ENCODE results near the gene VWF. TPM values are rescaled to one million over a fixed set of nuclear protein-coding genes. Genes with fewer than 3 reads are reported as not detected.

Gene VWF
- total and polyA plus RNA-seq, 10 of the 15 experiments (the other 5 are each of a cell fraction or from before 2014, with no cell fraction given), result 0.08 to 0.23 TPM; not detected in 8

DNA sequence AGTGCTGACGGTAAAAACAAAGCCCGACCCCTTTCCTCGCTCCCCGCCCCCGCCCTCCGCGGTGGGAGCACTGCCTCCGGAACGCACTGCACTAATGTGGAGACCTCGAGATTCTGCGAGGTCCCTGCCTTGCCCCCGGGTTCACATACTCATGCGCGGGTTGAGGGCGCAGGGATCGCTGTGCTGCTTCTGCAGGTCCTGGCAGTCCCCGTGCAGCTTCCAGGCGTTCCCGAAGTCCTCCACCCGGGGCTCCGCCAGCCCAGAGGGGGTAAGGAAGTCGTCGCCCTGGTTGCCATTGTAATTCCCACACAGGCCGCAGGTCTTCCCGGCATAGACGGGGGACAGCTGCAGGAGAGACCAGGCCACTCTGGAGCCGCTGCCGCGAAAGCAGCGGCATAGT is 66.8 kb downstream of the VWF start:
- CTCF ChIA-PET, result interaction anchor here (1.4 to 3.7 kb wide), 2 partner anchors 69 to 227 kb away, joined by 5 to 18 read pairs; no protein-coding TSS in a partner anchor
- Histone ChIP-seq H3K4me3 (no peak overlapping the region), H3K79me2 (ENCODE audit: control insufficient read depth, insufficient read depth, low read length) (no peaks in the 10 kb centered on the region), H3K4me2 (ENCODE audit: control insufficient read depth, insufficient read depth) (no peak overlapping the region), H3K27ac (ENCODE audit: control insufficient read depth, insufficient read depth) (no peak overlapping the region), H2AFZ (ENCODE audit: control insufficient read depth, low read depth, low read length) (no peak overlapping the region), H3K36me3 (ENCODE audit: control insufficient read depth in 2 of 2, insufficient read depth in 2 of 2, low read length in 1 of 2) (no peaks in the 10 kb centered on the region), H3K4me1 (ENCODE audit: control insufficient read depth, insufficient read depth, low read length) (no peaks in the 10 kb centered on the region), H3K27me3 (replicated peaks in 1 of 2; ENCODE audit: control insufficient read depth in 2 of 2, insufficient read depth in 2 of 2, low read length in 1 of 2) (peaks cover 0 to 2% of the 10 kb centered on the region in 2 experiments; a peak in 1 of 4 replicates), H4K20me1 (ENCODE audit: control insufficient read depth, insufficient read depth) (no peaks in the 10 kb centered on the region), H3K9me3 (replicated peaks; ENCODE audit: control insufficient read depth, insufficient read depth, low read length) (no peaks in the 10 kb centered on the region), H3K9ac (ENCODE audit: control insufficient read depth, insufficient read depth, low read length) (no peak overlapping the region)
- SMC1A ChIA-PET (ENCODE audit: uncharacterized antibody, unreplicated experiment), result interaction anchor here (0.9 kb wide), 1 partner anchor 110 kb away, joined by 3 read pairs; no protein-coding TSS in a partner anchor
- FAIRE-seq (no peak), ATAC-seq (no peak), DNase-seq (ENCODE audit: low read depth, low spot score) (no peak)
- RAD21 ChIA-PET (ENCODE audit: unreplicated experiment), result interaction anchor here (3.1 kb wide), 1 partner anchor 221 kb away, joined by 11 read pairs; no protein-coding TSS in a partner anchor
- intact Hi-C loops (cut with micrococcal nuclease; ENCODE audit: unreplicated experiment) (no loop called here), in situ Hi-C loops (cut with MboI) (no loop called here)
- 85% methylated on average over 25 of the region's 30 CpGs for WGBS (ENCODE audit: insufficient coverage, insufficient replicate concordance, low lambda C conversion rate, missing lambda C conversion rate)
- TF ChIP-seq NFIC (IDR thresholded peaks at IDR 0.05; ENCODE audit: low read depth, low read length) (no peak), PML (IDR thresholded peaks at IDR 0.05; ENCODE audit: low read length) (no peak), MTA2 (IDR thresholded peaks at IDR 0.05; ENCODE audit: low read depth) (no peak), STAT1 (conservative IDR thresholded peaks at IDR 0.05) (no peak), CHD1 (IDR thresholded peaks at IDR 0.05; ENCODE audit: low read depth, low read length) (no peak), HCFC1 (IDR thresholded peaks at IDR 0.05; ENCODE audit: low read length) (no peak)
- no TSS peak for BruUV-seq (replicated peaks)
- POLR2A ChIA-PET, result no interaction called here

DNA sequence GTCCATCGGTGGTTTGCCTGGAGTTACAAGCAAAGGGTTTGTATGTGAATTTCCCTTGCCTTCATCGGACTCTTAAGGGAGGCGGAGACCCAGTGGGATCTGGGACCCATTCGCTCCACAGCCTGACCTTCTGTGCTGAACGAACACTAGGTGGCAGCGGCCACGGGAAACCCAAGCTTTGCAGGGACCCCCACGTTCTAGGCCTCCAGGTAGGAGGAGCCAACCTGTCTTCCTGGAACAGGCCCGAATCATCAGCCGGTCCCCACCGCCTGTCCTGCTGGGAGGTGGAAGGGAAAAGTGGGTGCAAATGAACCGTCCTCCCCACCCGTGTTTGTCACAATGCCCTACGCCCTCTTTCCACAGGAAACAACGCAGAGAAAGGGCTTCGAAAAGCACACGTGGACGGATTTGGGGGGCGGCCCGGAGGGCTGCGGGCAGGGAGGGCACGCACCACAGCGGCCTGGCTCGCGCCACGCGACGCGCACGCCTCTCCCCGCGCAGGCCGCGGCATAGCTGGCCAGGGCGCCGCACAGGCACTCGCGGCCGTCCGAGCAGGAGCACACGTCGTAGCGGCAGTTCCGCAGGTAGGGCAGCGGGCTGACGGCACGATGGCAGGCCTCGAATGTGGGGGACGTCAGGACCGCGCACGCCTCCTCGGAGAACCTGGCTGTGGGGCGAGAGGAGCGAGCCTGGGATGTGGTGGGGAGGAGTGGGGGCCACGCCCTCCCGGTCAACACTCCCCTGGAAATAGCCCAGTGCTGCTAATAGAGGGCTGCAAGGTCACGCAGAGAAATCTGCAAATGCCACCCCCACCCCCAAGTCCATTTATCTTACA is 67.8 kb downstream of the VWF start:
- Histone ChIP-seq H3K27ac (ENCODE audit: control insufficient read depth, insufficient read depth) (no peak overlapping the region), H3K9ac (ENCODE audit: control insufficient read depth, insufficient read depth, low read length) (no peak overlapping the region), H4K20me1 (ENCODE audit: control insufficient read depth, insufficient read depth) (no peaks in the 10 kb centered on the region), H3K4me1 (ENCODE audit: control insufficient read depth, insufficient read depth, low read length) (no peaks in the 10 kb centered on the region), H3K27me3 (replicated peaks in 1 of 2; ENCODE audit: control insufficient read depth in 2 of 2, insufficient read depth in 2 of 2, low read length in 1 of 2) (peaks cover 0 to 2% of the 10 kb centered on the region in 2 experiments; a peak in 1 of 4 replicates), H3K4me3 (no peak overlapping the region), H3K79me2 (ENCODE audit: control insufficient read depth, insufficient read depth, low read length) (no peaks in the 10 kb centered on the region), H3K4me2 (ENCODE audit: control insufficient read depth, insufficient read depth) (no peak overlapping the region), H2AFZ (ENCODE audit: control insufficient read depth, low read depth, low read length) (no peak overlapping the region), H3K9me3 (replicated peaks; ENCODE audit: control insufficient read depth, insufficient read depth, low read length) (no peaks in the 10 kb centered on the region), H3K36me3 (ENCODE audit: control insufficient read depth in 2 of 2, insufficient read depth in 2 of 2, low read length in 1 of 2) (no peaks in the 10 kb centered on the region)
- whole genome bisulfite sequencing (ENCODE audit: insufficient coverage, insufficient replicate concordance, low lambda C conversion rate, missing lambda C conversion rate), result 67% methylated on average over 58 of the region's 58 CpGs
- FAIRE-seq (no peak), DNase-seq (ENCODE audit: low read depth, low spot score) (no peak), ATAC-seq (peak; percentile 36; the same call in 2 of the 3 replicates)
- BruUV-seq (replicated peaks), result no TSS peak
- intact Hi-C loops (cut with micrococcal nuclease; ENCODE audit: unreplicated experiment), result no loop called here
- ChIA-PET POLR2A (no interaction called here), CTCF (interaction anchor here (1.1 to 3.7 kb wide), 3 partner anchors 68 to 229 kb away, joined by 3 to 18 read pairs (median 5); no protein-coding TSS in a partner anchor), SMC1A (ENCODE audit: uncharacterized antibody, unreplicated experiment) (interaction anchor here (0.6 kb wide), 1 partner anchor 166 kb away, joined by 3 read pairs; no protein-coding TSS in a partner anchor), RAD21 (ENCODE audit: unreplicated experiment) (no interaction called here)
- in situ Hi-C loops (cut with MboI), result no loop called here
- TF ChIP-seq, protein P1, sequence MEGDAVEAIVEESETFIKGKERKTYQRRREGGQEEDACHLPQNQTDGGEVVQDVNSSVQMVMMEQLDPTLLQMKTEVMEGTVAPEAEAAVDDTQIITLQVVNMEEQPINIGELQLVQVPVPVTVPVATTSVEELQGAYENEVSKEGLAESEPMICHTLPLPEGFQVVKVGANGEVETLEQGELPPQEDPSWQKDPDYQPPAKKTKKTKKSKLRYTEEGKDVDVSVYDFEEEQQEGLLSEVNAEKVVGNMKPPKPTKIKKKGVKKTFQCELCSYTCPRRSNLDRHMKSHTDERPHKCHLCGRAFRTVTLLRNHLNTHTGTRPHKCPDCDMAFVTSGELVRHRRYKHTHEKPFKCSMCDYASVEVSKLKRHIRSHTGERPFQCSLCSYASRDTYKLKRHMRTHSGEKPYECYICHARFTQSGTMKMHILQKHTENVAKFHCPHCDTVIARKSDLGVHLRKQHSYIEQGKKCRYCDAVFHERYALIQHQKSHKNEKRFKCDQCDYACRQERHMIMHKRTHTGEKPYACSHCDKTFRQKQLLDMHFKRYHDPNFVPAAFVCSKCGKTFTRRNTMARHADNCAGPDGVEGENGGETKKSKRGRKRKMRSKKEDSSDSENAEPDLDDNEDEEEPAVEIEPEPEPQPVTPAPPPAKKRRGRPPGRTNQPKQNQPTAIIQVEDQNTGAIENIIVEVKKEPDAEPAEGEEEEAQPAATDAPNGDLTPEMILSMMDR (IDR thresholded peaks at IDR 0.05 in 2 of 3, conservative IDR thresholded peaks at IDR 0.05 in 1 of 3; ENCODE audit: control insufficient read depth in 2 of 3, extremely low read depth in 1 of 3, insufficient read depth in 1 of 3, low read depth in 3 of 3, low read length in 3 of 3), result peak in 2 of 3 experiments; percentile 4 to 7; a peak in 2 of 6 replicates
- no peak for TF ChIP-seq TAF1 (IDR thresholded peaks at IDR 0.05; ENCODE audit: borderline replicate concordance, low read depth, low read length)
- TF ChIP-seq SP1 (IDR thresholded peaks at IDR 0.05; ENCODE audit: low read depth, low read length), result no peak
- no peak for TF ChIP-seq SUPT20H (IDR thresholded peaks at IDR 0.05; ENCODE audit: borderline replicate concordance, control insufficient read depth, low read depth, low read length)
- no peak for TF ChIP-seq SMC3 (IDR thresholded peaks at IDR 0.05; ENCODE audit: borderline replicate concordance, low read length)
- TF ChIP-seq HDAC6 (IDR thresholded peaks at IDR 0.05; ENCODE audit: unreplicated experiment), result no peak
